Measurements from ENCODE around the gene ARSG. TPM values are rescaled to one million over a fixed set of nuclear protein-coding genes. Genes with fewer than 3 reads are reported as not detected.

Gene ARSG
- total and polyA plus RNA-seq, 2 of the 13 experiments (the other 11 are each of a cell fraction or from before 2014, with no cell fraction given), result 3.7 to 15.2 TPM

DNA sequence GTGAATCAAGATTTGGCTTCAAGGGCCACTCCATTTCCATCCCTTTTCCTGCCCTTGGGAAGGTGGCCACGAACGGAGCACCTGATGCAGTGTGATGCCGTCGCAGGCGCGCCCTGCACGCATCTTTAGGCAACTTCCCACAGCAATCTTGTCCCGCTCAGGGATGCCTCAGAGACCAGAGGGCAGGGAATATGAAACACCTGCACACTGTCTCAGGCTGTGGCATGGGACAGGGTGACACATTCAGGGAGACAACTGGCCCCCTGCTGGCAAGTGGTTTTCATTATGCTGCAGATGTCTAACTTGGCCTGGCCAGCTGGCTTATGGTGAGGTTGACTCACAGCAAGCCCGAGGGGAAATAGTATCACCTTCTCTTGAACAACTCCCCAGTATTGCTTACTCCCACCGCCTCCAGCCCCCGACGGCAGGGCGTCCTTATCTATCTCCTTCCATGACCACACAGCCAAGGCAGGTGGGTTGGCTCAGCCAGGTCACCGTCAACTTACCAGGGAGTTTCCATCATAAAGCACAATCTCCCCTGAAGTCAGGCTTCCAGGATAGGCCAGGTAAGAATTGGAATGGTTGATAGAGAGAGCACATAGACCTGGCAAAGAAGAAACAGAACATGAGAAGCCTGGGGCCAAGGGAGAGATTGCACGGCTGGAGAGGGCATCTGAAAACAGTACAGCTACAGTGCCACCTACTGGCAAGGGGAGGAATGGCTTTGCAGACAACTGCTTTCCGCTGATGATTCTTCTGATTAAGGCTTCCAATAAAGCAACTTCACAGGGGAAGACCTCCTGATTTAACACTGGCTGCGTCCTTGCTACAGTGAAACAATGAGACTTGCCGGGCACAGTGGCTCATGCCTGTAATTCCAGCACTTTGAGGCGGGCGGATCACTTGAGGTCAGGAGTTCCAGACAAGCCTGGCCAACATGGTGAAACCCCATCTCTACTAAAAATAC, 144.9 kb downstream of the ARSG start (continued):
- TF ChIP-seq, protein P1, sequence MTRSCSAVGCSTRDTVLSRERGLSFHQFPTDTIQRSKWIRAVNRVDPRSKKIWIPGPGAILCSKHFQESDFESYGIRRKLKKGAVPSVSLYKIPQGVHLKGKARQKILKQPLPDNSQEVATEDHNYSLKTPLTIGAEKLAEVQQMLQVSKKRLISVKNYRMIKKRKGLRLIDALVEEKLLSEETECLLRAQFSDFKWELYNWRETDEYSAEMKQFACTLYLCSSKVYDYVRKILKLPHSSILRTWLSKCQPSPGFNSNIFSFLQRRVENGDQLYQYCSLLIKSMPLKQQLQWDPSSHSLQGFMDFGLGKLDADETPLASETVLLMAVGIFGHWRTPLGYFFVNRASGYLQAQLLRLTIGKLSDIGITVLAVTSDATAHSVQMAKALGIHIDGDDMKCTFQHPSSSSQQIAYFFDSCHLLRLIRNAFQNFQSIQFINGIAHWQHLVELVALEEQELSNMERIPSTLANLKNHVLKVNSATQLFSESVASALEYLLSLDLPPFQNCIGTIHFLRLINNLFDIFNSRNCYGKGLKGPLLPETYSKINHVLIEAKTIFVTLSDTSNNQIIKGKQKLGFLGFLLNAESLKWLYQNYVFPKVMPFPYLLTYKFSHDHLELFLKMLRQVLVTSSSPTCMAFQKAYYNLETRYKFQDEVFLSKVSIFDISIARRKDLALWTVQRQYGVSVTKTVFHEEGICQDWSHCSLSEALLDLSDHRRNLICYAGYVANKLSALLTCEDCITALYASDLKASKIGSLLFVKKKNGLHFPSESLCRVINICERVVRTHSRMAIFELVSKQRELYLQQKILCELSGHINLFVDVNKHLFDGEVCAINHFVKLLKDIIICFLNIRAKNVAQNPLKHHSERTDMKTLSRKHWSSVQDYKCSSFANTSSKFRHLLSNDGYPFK (CRISPR knock-in tag; IDR thresholded peaks at IDR 0.05; ENCODE audit: borderline replicate concordance), result peak; percentile 38; the same call in 1 of the 2 replicates
- TF ChIP-seq, protein P2, sequence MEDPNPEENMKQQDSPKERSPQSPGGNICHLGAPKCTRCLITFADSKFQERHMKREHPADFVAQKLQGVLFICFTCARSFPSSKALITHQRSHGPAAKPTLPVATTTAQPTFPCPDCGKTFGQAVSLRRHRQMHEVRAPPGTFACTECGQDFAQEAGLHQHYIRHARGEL (CRISPR knock-in tag; IDR thresholded peaks at IDR 0.05), result no peak
- TF ChIP-seq NRL (CRISPR knock-in tag; IDR thresholded peaks at IDR 0.05; ENCODE audit: borderline replicate concordance), result 0 out of 2 replicates have a peak, but pooled peaks have one; percentile 9
- TF ChIP-seq, protein P3, sequence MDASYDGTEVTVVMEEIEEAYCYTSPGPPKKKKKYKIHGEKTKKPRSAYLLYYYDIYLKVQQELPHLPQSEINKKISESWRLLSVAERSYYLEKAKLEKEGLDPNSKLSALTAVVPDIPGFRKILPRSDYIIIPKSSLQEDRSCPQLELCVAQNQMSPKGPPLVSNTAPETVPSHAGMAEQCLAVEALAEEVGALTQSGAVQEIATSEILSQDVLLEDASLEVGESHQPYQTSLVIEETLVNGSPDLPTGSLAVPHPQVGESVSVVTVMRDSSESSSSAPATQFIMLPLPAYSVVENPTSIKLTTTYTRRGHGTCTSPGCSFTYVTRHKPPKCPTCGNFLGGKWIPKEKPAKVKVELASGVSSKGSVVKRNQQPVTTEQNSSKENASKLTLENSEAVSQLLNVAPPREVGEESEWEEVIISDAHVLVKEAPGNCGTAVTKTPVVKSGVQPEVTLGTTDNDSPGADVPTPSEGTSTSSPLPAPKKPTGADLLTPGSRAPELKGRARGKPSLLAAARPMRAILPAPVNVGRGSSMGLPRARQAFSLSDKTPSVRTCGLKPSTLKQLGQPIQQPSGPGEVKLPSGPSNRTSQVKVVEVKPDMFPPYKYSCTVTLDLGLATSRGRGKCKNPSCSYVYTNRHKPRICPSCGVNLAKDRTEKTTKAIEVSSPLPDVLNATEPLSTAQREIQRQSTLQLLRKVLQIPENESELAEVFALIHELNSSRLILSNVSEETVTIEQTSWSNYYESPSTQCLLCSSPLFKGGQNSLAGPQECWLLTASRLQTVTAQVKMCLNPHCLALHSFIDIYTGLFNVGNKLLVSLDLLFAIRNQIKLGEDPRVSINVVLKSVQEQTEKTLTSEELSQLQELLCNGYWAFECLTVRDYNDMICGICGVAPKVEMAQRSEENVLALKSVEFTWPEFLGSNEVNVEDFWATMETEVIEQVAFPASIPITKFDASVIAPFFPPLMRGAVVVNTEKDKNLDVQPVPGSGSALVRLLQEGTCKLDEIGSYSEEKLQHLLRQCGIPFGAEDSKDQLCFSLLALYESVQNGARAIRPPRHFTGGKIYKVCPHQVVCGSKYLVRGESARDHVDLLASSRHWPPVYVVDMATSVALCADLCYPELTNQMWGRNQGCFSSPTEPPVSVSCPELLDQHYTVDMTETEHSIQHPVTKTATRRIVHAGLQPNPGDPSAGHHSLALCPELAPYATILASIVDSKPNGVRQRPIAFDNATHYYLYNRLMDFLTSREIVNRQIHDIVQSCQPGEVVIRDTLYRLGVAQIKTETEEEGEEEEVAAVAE (CRISPR knock-in tag; IDR thresholded peaks at IDR 0.05; ENCODE audit: borderline replicate concordance), result 0 out of 2 replicates have a peak, but pooled peaks have one; percentile 58
- TF ChIP-seq, protein P4, sequence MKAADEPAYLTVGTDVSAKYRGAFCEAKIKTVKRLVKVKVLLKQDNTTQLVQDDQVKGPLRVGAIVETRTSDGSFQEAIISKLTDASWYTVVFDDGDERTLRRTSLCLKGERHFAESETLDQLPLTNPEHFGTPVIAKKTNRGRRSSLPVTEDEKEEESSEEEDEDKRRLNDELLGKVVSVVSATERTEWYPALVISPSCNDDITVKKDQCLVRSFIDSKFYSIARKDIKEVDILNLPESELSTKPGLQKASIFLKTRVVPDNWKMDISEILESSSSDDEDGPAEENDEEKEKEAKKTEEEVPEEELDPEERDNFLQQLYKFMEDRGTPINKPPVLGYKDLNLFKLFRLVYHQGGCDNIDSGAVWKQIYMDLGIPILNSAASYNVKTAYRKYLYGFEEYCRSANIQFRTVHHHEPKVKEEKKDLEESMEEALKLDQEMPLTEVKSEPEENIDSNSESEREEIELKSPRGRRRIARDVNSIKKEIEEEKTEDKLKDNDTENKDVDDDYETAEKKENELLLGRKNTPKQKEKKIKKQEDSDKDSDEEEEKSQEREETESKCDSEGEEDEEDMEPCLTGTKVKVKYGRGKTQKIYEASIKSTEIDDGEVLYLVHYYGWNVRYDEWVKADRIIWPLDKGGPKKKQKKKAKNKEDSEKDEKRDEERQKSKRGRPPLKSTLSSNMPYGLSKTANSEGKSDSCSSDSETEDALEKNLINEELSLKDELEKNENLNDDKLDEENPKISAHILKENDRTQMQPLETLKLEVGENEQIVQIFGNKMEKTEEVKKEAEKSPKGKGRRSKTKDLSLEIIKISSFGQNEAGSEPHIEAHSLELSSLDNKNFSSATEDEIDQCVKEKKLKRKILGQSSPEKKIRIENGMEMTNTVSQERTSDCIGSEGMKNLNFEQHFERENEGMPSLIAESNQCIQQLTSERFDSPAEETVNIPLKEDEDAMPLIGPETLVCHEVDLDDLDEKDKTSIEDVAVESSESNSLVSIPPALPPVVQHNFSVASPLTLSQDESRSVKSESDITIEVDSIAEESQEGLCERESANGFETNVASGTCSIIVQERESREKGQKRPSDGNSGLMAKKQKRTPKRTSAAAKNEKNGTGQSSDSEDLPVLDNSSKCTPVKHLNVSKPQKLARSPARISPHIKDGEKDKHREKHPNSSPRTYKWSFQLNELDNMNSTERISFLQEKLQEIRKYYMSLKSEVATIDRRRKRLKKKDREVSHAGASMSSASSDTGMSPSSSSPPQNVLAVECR (CRISPR knock-in tag; IDR thresholded peaks at IDR 0.05; ENCODE audit: borderline replicate concordance), result peak; percentile 22; the same call in 1 of the 2 replicates
- no peak; the same call in 1 of the 2 replicates for TF ChIP-seq ZSCAN21 (CRISPR knock-in tag; IDR thresholded peaks at IDR 0.05; ENCODE audit: borderline replicate concordance)
- 0 out of 2 replicates have a peak, but pooled peaks have one; percentile 62 for TF ChIP-seq ZNF253 (CRISPR knock-in tag; IDR thresholded peaks at IDR 0.05; ENCODE audit: borderline replicate concordance)
- TF ChIP-seq, protein P5, sequence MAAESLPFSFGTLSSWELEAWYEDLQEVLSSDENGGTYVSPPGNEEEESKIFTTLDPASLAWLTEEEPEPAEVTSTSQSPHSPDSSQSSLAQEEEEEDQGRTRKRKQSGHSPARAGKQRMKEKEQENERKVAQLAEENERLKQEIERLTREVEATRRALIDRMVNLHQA (CRISPR knock-in tag; IDR thresholded peaks at IDR 0.05), result no peak
- 0 out of 2 replicates have a peak, but pooled peaks have one; percentile 20 for TF ChIP-seq ZNF614 (CRISPR knock-in tag; IDR thresholded peaks at IDR 0.05; ENCODE audit: borderline replicate concordance)
- TF ChIP-seq, protein P6, sequence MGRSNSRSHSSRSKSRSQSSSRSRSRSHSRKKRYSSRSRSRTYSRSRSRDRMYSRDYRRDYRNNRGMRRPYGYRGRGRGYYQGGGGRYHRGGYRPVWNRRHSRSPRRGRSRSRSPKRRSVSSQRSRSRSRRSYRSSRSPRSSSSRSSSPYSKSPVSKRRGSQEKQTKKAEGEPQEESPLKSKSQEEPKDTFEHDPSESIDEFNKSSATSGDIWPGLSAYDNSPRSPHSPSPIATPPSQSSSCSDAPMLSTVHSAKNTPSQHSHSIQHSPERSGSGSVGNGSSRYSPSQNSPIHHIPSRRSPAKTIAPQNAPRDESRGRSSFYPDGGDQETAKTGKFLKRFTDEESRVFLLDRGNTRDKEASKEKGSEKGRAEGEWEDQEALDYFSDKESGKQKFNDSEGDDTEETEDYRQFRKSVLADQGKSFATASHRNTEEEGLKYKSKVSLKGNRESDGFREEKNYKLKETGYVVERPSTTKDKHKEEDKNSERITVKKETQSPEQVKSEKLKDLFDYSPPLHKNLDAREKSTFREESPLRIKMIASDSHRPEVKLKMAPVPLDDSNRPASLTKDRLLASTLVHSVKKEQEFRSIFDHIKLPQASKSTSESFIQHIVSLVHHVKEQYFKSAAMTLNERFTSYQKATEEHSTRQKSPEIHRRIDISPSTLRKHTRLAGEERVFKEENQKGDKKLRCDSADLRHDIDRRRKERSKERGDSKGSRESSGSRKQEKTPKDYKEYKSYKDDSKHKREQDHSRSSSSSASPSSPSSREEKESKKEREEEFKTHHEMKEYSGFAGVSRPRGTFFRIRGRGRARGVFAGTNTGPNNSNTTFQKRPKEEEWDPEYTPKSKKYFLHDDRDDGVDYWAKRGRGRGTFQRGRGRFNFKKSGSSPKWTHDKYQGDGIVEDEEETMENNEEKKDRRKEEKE (IDR thresholded peaks at IDR 0.05), result no peak
